Kasumi-1 (cell line): ENCODE measurements around the gene ARMC9.
"Not testable (repeated sequence)": the region's sequence is repeated elsewhere in the genome, so short reads cannot be mapped to it uniquely, and the experiment has no call there.

Experiments
- DNase-seq, 2 experiments: peaks; one replicate each; lab custom pipeline; 2025; lab: John Stamatoyannopoulos, UW

The ARMC9 gene

GRCh38 chr2:231244382-231245248 lies 46.2 kb downstream of the ARMC9 start:
- DNase-seq: no peak

DNA sequence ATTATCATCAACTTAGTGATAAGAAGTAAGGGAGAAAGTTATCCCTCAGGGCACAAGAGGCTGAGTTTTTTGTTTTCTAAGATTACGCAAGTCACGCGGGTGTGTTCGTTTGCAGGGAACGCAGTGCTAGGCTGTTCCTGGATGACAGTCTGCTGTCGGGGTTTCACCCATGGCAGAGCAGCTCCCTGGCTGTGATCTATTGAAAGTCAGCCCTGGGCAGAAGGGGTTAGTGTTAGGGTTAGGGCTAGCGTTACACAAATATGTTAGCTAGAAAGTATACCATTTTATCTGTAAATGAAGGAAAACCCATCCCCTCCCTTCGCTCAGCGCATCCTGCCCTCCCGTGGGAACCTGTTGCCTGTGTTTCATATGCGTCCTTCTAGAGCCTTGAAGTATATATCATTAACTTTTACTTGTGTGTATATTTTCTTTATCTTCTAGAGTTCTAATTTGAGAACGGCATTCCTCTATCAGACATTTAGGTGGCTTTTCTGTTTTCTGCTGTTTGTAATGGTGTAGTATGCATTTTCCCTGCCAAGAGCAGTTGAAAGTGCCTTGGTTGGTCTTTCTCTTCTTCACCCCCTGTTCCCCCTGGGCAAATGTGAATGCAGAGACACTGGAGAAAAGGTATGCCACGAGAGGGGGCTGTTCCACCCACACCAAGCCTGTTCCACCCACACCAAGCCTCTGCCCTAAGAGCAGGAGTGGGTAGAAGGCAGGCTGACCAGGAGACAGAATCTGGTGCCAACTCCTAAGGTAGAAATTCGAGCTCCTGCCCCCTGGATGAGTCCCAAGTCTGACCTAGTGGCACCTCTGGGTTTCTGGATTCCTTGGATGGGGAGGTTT lies 47.0 kb downstream of the ARMC9 start:
- DNase-seq: peak in 1 of 2 experiments; percentile 1

DNA sequence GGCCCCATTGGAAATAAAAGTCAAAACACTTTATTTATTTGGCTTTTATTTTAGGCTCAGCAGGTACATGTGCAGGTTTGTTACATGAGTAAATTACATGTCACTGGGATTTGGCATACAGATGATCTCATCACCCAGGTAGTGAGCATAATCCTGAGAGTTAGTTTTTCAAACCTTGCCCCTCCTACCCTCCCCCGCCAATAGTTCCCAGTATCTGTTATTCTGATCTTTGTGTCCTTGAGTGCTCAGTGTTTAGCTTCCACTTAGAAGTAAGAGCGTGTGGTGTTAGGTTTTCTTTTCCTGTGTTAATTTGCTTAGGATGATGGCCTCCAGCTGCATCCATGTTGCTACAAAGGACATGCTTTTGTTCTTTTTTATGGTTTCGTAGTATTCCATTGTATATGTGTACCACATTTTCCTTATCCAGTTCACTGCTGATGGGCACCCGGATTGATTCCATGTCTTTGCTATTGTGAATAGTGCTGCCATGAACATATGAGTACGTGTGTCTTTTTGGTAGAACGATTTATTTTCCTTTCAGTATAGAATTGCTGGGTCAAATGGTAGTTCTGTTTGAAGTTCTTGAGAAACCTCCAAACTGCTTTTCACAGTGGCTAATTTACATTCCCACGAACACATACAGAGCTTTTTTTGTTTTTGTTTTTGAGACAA lies 47.9 kb downstream of the ARMC9 start:
- no peak for DNase-seq

- DNase-seq: no peak
These were observed 51.7 kb downstream of the ARMC9 start for GRCh38 chr2:231250146-231250545.

- no peak for DNase-seq
These were observed 52.3 kb downstream of the ARMC9 start for GRCh38 chr2:231250698-231251097.

- not testable (repeated sequence) for DNase-seq
These were observed 54.9 kb downstream of the ARMC9 start for GRCh38 chr2:231253292-231253691.

GRCh38 chr2:231256494-231256893 lies 58.1 kb downstream of the ARMC9 start:
- no peak for DNase-seq

DNA sequence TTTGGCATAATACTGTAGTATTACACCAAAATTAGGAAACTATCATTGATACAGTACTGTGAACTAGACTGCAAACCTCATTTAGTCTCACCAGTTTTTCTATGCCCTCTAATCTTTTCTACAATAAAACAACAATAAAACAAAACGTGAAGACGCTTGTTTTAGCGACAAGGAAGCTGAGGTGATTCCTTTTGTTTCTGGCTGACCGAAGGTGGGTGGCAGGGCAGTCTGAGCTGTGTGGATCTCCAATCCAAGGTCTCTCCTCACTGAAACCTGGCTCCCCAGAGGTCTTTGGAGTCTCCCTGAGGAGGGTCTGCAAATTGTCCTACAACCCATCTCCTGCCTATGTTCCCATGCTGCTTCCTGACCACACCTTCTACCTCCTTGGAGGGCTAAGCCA lies 59.3 kb downstream of the ARMC9 start:
- no peak for DNase-seq

- DNase-seq: no peak
These were observed 60.3 kb downstream of the ARMC9 start for GRCh38 chr2:231258701-231259100.

GRCh38 chr2:231259104-231259503 lies 60.7 kb downstream of the ARMC9 start:
- DNase-seq: no peak

DNA sequence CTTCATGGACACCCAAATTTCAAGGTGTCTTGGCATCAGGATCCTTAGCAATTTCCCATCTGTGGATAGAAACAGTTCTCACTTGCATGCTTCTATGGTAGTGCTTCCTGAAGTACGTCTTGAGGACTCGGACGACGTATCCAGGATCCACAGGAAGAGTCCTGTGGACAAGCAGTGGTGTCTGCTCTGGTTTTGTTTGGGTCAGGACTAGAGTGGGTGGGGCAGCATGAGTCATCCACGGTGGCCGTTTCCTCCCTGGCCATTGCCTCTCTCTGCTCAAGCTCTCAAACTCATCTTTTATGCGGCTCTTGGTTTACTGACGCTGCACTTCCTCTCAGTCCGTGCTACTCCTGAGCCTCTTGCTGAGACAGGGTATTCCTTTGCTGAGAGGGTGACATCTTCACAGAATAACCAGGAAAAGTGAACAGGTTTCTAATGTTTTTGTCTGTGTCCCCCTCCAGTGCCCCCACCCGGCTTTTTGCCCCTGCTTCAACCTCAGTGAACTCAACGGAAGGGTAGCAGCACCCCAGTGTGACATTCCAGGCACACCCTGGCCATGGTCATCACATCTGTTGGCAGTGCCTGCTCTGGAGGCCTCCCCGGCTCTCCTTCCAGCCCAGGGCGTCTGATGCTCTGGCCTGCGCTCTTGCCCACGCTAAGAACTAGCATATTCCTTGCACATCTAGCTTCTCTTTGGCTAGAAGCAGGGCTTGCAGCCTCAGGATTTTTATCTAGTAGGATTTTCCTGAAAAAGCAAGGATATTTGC lies 62.2 kb downstream of the ARMC9 start:
- DNase-seq: no peak

GRCh38 chr2:231263118-231263831 lies 64.8 kb downstream of the ARMC9 start:
- no peak for DNase-seq

DNA sequence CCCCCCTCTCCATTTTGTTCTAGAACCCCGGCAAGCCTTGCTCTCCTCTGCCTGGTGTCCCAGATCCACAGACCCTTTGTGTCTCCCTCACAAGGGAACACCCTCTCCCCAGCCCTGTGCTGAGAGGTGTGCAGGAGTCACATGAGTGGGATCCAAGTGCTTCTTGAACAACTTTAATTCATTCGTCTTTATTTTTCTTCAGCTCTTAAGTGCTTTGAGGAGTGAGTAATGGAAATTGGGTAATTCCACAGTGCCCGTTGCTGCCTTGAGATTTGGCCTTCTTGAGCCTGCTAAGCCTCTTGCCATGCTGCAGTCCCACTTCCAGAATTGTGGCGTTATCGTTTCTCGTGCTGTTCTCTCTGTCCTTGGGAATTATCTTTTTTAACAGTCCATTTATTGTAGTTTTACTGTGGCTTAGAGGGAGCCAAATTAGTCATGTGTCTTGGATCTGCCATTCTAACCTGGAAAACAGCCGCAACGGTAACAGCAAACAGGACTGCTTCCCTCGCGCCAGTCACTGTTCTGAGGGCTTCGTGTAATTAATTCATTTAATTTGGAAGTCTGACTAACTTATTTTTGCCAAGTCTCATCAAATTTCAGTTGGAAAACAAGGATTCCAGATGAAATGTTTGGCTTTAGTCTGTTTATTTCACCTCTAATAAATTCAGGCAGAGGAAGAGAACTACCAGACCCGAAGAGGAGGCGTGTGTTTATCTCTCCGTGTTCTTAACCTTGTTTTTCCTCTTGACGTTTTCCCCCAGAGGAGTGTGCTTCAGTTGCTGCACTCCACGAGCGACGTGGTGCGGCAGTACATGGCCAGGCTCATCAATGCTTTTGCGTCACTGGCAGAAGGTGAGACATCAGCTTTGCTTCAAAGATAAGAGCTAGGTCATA lies 72.0 kb downstream of the ARMC9 start:
- no peak for DNase-seq

DNA sequence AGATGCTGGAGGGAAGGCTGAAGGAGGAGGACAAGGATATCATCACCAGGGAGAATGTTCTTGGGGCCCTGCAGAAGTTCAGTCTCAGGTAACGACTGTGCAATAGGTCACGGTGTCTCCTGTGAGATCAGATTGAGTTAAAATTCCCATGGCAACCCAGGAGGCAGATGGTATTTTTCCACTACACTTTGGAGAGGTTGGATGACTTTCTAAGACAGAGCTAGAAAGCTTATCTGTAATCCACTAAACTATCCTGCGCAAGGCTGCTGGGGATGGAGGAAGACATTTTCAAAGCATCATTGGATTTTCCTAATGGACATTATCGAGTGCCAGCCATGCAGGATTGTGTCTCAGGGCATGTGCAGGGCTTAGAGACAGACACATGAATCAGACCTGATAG lies 74.6 kb downstream of the ARMC9 start:
- no peak for DNase-seq

- no peak for DNase-seq
These were observed 78.6 kb downstream of the ARMC9 start for GRCh38 chr2:231276987-231277386.

- no peak for DNase-seq
These were observed 79.5 kb downstream of the ARMC9 start for GRCh38 chr2:231277962-231278361.

GRCh38 chr2:231278868-231279267 lies 80.4 kb downstream of the ARMC9 start:
- no peak for DNase-seq

DNA sequence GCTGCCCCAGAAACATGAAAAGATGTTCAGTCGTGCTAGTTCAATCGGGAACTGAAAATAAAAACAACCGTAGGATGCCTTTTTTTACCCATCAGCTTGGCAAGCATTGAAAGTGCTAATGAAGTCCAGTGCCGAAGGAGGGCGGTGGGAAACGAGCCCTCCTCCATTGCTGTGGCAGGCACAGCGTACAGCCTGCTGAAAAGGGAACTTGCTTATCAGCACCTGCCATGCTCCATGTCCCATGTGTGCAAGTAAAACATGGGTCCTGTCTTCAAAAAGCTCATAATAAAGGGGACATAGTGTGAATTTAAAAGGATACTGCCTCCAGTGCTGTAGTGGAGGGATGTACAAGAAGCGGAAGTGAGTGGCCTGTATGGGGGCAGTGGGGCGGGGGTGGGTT lies 82.4 kb downstream of the ARMC9 start:
- DNase-seq: no peak

DNA sequence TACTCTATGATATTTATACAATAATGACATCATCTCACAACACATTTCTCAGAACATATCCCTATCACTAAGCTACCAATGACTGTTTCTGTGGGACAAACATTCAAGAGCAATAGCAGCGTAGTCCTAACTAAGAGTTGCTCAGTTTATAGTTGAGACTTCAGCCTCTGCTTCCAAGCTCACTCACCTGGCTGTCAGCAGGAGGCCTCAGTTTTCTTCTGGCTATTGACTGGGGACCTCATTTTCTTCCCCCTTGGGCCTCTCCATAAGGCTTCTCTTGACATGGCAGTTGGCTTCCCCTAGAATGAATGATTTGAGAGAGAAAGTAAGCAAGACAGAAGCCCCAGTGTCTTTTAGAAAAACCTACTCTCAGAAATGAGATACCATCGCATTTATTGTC lies 85.9 kb downstream of the ARMC9 start:
- DNase-seq: no peak

- DNase-seq: no peak
These were observed 88.5 kb downstream of the ARMC9 start for GRCh38 chr2:231286964-231287363.
